ENCODE data around the gene TAL1.

Gene TAL1

GRCh38 chr1:47186267-47187185, 45.5 kb downstream of the TAL1 start:
- DNase-seq = no peak

GRCh38 chr1:47184822-47185677, 47.0 kb downstream of the TAL1 start:
- no peak for DNase-seq

- DNase-seq = no peak
Observed at GRCh38 chr1:47184090-47184821, 47.8 kb downstream of the TAL1 start.

GRCh38 chr1:47183308-47184089, 48.5 kb downstream of the TAL1 start:
- no peak for DNase-seq

GRCh38 chr1:47182676-47183235, 49.3 kb downstream of the TAL1 start:
- no peak for DNase-seq

- no peak for DNase-seq
Observed at GRCh38 chr1:47181955-47182675, 49.9 kb downstream of the TAL1 start.

GRCh38 chr1:47181095-47181954, 50.7 kb downstream of the TAL1 start:
- DNase-seq = no peak

- no peak for DNase-seq
Observed at GRCh38 chr1:47180603-47181094, 51.4 kb downstream of the TAL1 start.

- no peak for DNase-seq
Observed at GRCh38 chr1:47179988-47180563, 51.9 kb downstream of the TAL1 start.

- DNase-seq = peak; percentile 68 to 70
Observed at GRCh38 chr1:47179017-47179987, 52.7 kb downstream of the TAL1 start.

GRCh38 chr1:47178654-47179016, 53.4 kb downstream of the TAL1 start:
- no peak for DNase-seq

- no peak for DNase-seq
Observed at GRCh38 chr1:47178020-47178419, 54.0 kb downstream of the TAL1 start.

GRCh38 chr1:47175227-47175934, 56.6 kb downstream of the TAL1 start:
- peak; percentile 34 to 40 for DNase-seq

GRCh38 chr1:47174656-47175020, 57.4 kb downstream of the TAL1 start:
- no peak for DNase-seq

- DNase-seq = no peak
Observed at GRCh38 chr1:47172782-47173181, 59.2 kb downstream of the TAL1 start.

All from CD4-positive, alpha-beta T cell treated with Interleukin-4 for 1 hour (primary cell).